ENCODE results near the gene CTU2.

- TF ChIP-seq POLR2AphosphoS5 (IDR thresholded peaks at IDR 0.05; ENCODE audit: low read depth, low read length) (no peak), POLR2A (IDR thresholded peaks at IDR 0.05; ENCODE audit: low read depth, low read length) (no peak)
Measured at GRCh38 chr16:88746506-88746905, 40.2 kb downstream of the CTU2 start.
